ENCODE measurements around the gene HDAC7.

The HDAC7 gene

DNA sequence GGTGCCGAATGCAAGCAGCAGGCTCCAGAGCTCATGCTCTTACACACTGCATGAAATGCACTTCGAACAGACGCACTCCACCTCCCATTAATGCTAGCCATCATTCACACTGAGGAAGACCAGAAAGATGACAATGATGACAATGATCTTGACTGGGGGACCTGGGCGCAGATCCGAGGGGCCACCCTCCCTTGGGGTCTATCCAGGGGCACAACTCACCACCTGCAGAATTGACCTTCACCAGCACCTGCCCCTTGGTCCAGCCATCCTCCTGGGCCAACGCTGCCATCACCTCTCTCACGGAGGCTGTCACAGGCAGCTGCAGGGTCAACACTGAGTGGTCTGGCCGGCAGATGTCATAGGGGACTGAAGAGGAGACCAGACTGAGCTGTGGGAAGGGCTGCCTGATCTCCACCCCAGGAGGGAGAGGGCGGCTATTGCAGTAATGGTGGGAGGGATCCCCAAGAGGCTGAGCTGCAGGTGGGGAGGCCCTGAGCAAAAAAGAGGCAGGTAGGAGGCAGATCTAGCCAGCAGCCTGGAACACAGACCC, 76.3 kb downstream of the HDAC7 start:
- DNase-seq (ENCODE audit: low read depth in 1 of 2, low spot score in 1 of 2) = no peak
- TF ChIP-seq JUND (IDR thresholded peaks at IDR 0.05; ENCODE audit: low read depth) = no peak

DNA sequence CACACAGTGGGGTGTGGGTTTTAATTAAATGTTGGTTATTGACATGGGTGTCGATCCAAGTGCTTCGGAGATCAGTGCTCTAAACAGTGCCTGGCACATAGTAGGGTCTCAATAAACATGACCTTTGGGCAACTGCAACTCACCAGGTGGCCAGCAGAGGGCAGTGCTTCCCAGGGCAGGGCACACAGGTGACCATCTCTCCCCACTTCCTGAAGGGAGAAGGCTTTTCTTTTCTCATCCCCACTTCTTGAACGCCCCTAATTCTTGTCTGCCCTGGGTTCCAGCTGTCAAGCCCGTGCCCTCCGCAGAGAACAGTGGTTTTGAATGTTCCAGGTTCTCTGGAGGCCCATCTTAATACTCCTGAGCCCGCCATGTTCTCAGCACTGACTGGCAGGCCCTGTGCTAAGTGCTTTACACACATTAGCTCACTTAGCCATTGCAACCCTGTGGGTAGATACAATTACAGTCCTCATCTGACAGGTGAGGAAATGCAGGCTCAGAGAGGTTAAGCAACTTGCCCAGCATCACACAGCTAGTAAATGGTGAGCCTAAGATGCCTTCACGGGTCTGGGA, 77.4 kb downstream of the HDAC7 start:
- in situ Hi-C loops (cut with HindIII; ENCODE audit: low pct_unique_long_range_greater_than_20kb, low sequenced_read_pairs) = no loop called here
- peak in 1 of 2 experiments; percentile 71 for DNase-seq (ENCODE audit: low read depth in 1 of 2, low spot score in 1 of 2)
- TF ChIP-seq JUND (IDR thresholded peaks at IDR 0.05; ENCODE audit: low read depth) = no peak

More for the DNA sequence above, 76.3 kb downstream of the HDAC7 start:
- in situ Hi-C loops (cut with HindIII; ENCODE audit: low pct_unique_long_range_greater_than_20kb, low sequenced_read_pairs) = no loop called here

DNA sequence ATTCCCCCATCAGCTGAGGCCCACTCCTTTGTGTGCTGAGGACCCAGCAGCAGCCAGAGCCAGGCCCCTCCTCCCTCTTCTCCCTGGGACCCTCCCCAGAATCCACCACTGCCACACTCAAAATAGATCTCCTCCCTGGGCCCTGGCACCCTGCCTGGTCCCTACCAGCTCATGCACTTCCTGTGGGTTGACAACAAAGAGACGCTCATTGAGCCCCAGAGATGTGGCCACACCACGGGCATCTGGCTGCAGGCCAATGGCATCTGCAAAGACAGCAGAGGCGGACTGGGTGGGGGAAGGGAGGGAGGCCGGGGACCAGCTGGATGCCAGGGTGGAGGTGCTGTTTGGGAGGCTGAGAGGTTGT, 78.4 kb downstream of the HDAC7 start:
- in situ Hi-C loops (cut with HindIII; ENCODE audit: low pct_unique_long_range_greater_than_20kb, low sequenced_read_pairs) = no loop called here
- DNase-seq (ENCODE audit: low read depth in 1 of 2, low spot score in 1 of 2) = no peak

DNA sequence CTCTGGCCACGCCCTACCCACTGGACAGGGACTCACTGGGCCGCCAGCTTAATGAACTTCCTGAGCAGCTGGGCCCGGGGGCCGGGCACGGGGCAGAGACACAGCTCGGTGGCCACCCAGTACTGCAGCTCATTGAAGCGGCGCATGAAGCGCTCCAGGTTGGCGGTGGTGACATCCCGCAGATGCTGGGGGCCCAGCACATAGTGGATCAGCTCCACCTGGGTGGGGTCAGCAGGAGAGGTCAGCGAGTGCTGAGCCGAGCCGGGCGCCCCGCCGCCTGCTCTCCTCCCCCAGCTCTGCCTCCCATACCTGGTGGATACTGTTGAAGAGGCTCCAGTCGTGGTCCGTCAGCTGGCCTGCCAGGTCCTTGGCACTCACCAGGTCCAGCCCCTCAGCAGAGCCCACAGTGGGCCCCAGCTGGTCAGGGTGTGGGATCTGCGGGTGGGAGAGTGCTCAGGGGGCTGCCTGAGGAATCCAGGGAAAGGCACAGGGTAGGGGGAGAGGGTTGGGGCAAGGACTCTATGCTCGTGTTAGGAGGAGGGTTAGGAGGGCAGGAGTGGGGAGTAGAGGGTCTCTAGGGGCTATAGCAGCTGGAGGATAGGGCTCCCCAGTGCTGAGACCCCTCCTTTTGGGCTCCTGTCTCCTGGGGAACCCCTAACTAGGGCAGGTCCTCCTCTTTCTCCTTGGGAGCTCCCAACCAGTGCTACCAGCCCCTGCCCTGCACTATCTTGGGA, 78.9 kb downstream of the HDAC7 start:
- in situ Hi-C loops (cut with HindIII; ENCODE audit: low pct_unique_long_range_greater_than_20kb, low sequenced_read_pairs) = no loop called here
- no peak for DNase-seq (ENCODE audit: low read depth in 1 of 2, low spot score in 1 of 2)
- TF ChIP-seq JUND (IDR thresholded peaks at IDR 0.05; ENCODE audit: low read depth) = no peak

More for the DNA sequence above, 78.4 kb downstream of the HDAC7 start:
- no peak for TF ChIP-seq JUND (IDR thresholded peaks at IDR 0.05; ENCODE audit: low read depth)

DNA sequence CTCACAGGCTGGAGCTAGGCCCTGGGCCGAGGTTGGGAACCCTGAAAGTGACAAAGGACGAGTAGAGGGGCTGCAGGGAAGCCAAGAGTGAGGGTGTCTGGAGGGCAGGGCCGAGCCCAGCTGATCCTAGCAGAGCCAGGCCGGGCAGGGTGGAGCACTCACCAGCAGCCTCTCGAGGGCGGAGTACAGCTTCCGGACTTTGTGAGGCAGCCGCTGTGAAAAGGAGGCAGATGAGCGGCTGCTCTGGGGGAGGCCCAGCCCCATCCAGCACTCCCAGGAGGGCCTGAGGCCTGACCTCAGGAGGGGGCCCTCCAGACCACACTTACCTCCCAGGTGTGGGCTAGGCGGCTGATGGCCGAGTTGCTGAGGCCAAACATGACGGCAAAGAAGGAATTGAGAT, 79.7 kb downstream of the HDAC7 start:
- TF ChIP-seq JUND (IDR thresholded peaks at IDR 0.05; ENCODE audit: low read depth) = no peak
- DNase-seq (ENCODE audit: low read depth in 1 of 2, low spot score in 1 of 2) = no peak
- in situ Hi-C loops (cut with HindIII; ENCODE audit: low pct_unique_long_range_greater_than_20kb, low sequenced_read_pairs) = no loop called here

DNA sequence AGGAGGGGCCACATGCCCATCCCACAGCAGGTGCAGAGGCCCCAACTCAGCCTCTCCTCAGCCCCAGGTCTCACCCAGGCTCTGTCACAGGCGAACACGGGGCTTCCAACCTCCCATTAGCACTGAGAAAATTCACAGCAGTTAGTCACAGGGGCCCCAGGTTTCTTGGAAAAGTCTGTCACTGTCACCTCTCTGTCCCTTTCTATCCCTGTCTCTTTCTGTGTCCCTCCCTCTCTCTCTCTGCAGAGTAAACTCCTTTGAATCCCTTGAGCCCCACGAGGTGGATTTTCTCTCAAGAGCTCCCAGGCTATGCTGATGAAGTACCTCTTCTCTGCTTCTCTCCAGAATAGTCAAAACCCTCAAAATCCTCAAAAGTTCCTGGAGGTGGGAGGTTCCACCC, 80.4 kb downstream of the HDAC7 start:
- no peak for TF ChIP-seq JUND (IDR thresholded peaks at IDR 0.05; ENCODE audit: low read depth)
- in situ Hi-C loops (cut with HindIII; ENCODE audit: low pct_unique_long_range_greater_than_20kb, low sequenced_read_pairs) = no loop called here
- no peak for DNase-seq (ENCODE audit: low read depth in 1 of 2, low spot score in 1 of 2)

DNA sequence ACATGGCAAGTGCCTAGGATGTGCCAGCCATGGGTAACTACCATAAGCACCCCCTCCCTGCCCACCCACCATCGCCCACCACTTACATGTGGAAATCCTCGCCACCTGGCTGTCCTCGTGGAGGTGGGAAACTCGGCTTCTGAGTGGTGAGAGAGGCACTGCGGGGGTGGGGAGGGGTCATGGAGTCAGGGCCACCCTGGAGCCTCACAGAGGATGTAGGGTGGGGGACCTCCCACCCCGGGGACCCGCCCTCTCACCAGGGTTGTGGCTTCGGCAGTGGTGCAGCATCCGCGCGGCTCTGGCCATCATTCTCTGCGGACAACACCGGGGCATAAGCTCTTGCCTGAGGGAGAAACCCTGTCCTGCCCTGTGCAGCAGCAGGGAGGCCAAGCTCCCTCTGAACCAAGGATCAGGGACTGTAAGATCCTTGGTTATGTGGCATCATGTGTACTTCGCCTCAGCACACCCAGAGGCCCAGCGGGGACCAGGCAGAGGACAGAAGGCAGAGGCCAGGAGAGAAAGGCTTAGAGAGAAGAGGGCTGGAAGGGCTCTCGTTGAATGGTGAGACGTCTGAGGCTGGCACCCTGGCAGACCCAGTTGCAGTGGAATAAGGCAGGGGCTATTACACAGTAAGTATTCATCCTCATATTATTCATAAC, 81.6 kb downstream of the HDAC7 start:
- in situ Hi-C loops (cut with HindIII; ENCODE audit: low pct_unique_long_range_greater_than_20kb, low sequenced_read_pairs) = no loop called here

DNA sequence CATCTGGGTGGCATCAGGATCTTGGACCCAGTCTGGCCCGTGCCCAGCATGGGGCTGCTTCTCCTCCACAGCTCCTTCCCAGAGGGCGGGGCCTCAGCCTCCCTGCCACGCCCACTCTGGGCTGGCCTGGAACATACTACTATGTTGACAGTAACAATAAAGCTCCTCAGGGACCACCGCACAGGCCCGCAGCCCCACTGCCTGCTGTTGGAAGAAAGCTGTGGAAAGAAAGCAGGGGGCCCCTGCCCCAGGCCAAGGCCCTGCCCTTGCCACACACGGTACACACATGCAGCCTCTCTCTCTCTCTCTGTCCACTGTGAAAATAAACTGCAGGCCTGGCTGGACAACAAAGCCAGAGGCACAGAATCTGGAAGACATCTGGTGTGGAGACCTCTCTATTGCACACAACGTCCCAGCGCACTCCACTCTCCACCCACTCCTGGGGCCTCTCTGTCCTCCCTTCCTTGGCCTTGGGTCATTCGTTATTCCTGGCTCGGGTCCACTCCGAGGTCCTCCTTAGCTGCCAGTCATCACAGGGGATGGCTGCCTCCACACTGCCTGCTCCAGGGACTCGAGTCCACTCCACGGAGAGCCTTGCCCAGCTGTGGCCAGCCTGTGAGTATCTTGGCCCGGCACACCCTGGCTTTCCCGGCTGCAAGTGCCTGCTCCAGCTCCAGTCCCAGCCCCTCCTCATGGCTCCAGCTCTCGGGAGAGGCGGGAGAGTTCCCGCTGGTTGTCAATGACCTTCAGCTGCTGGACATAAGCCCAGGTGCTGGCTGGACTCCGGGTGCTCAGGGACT, 82.6 kb downstream of the HDAC7 start:
- TF ChIP-seq JUND (IDR thresholded peaks at IDR 0.05; ENCODE audit: low read depth) = no peak
- in situ Hi-C loops (cut with HindIII; ENCODE audit: low pct_unique_long_range_greater_than_20kb, low sequenced_read_pairs) = no loop called here

More for the DNA sequence above, 81.6 kb downstream of the HDAC7 start:
- DNase-seq (ENCODE audit: low read depth in 1 of 2, low spot score in 1 of 2) = no peak
- TF ChIP-seq JUND (IDR thresholded peaks at IDR 0.05; ENCODE audit: low read depth) = no peak

DNA sequence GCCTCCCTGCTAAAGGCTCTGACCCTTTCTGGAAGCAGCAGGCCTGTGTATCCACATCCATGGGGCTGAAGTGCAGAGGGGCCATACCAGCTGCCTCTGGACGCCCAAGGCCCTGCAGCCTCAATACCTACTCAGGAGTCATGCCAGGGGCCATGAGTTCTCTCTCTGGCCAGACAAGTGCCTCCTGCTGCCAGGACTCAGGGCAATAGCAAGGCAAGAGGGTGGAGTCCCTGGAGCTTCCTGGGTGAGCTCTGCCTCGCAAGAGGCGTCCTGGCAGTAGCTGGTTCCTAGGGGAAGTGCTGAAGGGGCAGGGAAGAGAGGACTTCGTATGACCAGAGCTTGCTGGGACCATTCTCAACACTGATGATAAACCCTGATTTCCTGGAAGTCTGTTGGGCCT, 83.5 kb downstream of the HDAC7 start:
- in situ Hi-C loops (cut with HindIII; ENCODE audit: low pct_unique_long_range_greater_than_20kb, low sequenced_read_pairs) = no loop called here
- no peak for DNase-seq (ENCODE audit: low read depth in 1 of 2, low spot score in 1 of 2)
- TF ChIP-seq JUND (IDR thresholded peaks at IDR 0.05; ENCODE audit: low read depth) = no peak

More for the DNA sequence above, 82.6 kb downstream of the HDAC7 start:
- no peak for DNase-seq (ENCODE audit: low read depth in 1 of 2, low spot score in 1 of 2)

DNA sequence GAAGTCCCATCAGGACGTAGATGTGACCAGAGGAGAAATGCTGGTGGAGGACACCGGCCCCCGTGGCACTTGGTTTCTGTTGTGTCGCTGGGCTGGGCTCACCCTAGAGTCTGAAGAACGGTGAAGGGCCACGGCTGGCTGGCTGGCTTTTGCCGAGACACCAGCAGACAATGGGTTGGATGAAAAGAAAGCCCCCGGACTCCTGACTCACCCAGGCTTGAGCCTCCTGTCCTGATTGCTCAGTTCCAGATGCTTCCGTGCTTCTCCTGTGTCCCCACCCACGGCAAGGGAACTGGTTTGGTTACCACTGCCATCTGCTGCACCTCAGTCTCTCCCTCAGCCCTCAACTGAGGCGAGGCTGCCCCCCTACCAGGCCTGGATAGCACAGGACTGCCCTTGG, 84.1 kb downstream of the HDAC7 start:
- TF ChIP-seq JUND (IDR thresholded peaks at IDR 0.05; ENCODE audit: low read depth) = no peak
- in situ Hi-C loops (cut with HindIII; ENCODE audit: low pct_unique_long_range_greater_than_20kb, low sequenced_read_pairs) = no loop called here

DNA sequence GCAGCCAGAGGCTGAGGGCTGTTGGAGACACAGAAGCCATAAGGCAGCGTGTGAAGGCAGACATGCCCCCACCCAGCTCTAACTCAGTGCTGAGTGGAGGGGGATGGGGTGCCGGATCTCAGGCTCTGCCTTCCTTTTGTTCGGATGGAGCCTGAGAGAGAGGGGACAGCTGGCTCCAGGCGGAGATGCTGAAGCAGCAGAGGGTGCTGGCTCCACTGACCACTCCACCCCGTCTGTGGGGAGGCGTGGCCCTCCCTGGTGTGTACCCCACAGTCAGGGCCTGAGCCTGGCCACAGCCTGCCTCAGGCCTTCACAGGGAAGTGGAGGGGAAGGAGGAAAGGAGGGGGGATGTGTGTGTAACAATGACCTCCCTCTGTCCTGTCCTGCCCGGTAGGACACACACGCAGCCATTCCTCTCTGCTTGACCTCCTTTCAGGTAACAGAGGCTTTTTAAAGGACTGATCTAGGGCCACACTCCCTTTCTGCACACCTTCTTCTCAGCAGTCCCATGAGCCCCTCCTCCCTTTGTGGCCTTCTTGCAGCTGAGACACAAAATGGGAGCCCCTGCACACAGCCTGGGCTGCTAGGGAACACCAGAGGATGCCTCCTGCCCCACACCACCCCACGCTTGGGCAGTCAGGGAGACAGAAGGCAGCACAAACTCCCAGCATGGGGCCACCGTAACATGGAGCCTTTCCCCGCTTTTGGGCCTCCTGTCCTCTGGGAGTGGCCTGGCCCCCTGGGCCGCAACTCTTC, 84.8 kb downstream of the HDAC7 start:
- in situ Hi-C loops (cut with HindIII; ENCODE audit: low pct_unique_long_range_greater_than_20kb, low sequenced_read_pairs) = no loop called here
- TF ChIP-seq JUND (IDR thresholded peaks at IDR 0.05; ENCODE audit: low read depth) = no peak
- DNase-seq (ENCODE audit: low read depth in 1 of 2, low spot score in 1 of 2) = no peak

More for the DNA sequence above, 84.1 kb downstream of the HDAC7 start:
- no peak for DNase-seq (ENCODE audit: low read depth in 1 of 2, low spot score in 1 of 2)

DNA sequence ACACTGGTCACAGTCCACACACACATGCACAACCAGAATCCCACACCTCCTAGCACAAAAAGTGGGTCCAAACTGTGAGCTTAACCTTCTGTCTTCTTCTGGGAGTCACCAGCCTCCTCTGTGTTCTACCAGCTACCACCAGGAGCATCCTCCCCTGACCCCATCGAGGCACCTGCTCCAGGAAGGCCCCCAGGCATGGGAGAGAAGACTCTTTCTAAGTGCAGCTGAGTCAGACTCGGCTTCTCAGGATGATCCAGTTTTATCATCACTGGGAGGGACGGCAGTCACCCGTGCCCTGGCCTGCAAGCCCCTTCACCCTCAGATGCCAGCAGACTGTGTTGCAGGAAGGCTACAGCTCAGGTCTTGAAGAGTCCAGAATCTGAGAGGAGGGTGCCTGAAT, 86.6 kb downstream of the HDAC7 start:
- DNase-seq (ENCODE audit: low read depth in 1 of 2, low spot score in 1 of 2) = no peak
- no peak for TF ChIP-seq JUND (IDR thresholded peaks at IDR 0.05; ENCODE audit: low read depth)
- in situ Hi-C loops (cut with HindIII; ENCODE audit: low pct_unique_long_range_greater_than_20kb, low sequenced_read_pairs) = no loop called here

Measured in T47D (cell line).